ENCODE data around the gene KRTAP23-1. TPM values are rescaled to one million over a fixed set of nuclear protein-coding genes. Genes with fewer than 3 reads are reported as not detected.

KRTAP23-1 gene
- total RNA-seq, 3 donors from 2014 or later (not counting 1 experiment from before 2014, with no cell fraction given) = not detected

- intact Hi-C loops (cut with micrococcal nuclease) = no loop called here
- TF ChIP-seq CTCF (IDR thresholded peaks at IDR 0.05) = no peak
- no peak within 1 kb of the TSS for H3K27ac ChIP-seq (ENCODE audit: low read length)
- no peaks in the 10 kb centered on the region for H3K9me3 ChIP-seq (ENCODE audit: control insufficient read depth, insufficient read depth, low read length)
- no peak for DNase-seq
- H3K4me1 Mint-ChIP-seq = no peaks in the 10 kb centered on the region
- no peaks in the 10 kb centered on the region for H3K27me3 Mint-ChIP-seq (ENCODE audit: low read depth in 2 of 2)
- 95% methylated on average over 6 of the region's 6 CpGs for WGBS (ENCODE audit: insufficient coverage)
- ATAC-seq = no peak
- H3K4me1 ChIP-seq (ENCODE audit: control insufficient read depth, insufficient read depth, low read length) = no peaks in the 10 kb centered on the region
- H3K36me3 Mint-ChIP-seq = no peaks in the 10 kb centered on the region
- peaks cover 4 to 8% of the 10 kb centered on the region in 2 donors for H3K9me3 Mint-ChIP-seq
- no peak within 1 kb of the TSS for H3K4me3 ChIP-seq (ENCODE audit: low read length)
- H3K4me3 Mint-ChIP-seq = no peak within 1 kb of the TSS
- no peaks in the 10 kb centered on the region for H3K27me3 ChIP-seq (ENCODE audit: control insufficient read depth, insufficient read depth, low read length)
- no peak within 1 kb of the TSS for H3K27ac Mint-ChIP-seq
- no peaks in the 10 kb centered on the region for H3K36me3 ChIP-seq (ENCODE audit: control insufficient read depth, insufficient read depth, low read length)
Measured at GRCh38 chr21:30337276-30337744, 11.1 kb downstream of the KRTAP23-1 start, which contains the start of gene KRTAP27-1. TSS of gene KRTAP27-1 (minus strand) at chr21:30337694. CDS start at chr21:30337668, 26 bp downstream.

- H3K27me3 Mint-ChIP-seq (ENCODE audit: low read depth in 2 of 2) = no peaks in the 10 kb centered on the region
- H3K9me3 Mint-ChIP-seq = peaks cover 0 to 3% of the 10 kb centered on the region in 2 donors
- H3K4me3 Mint-ChIP-seq = no peak overlapping the region
- Histone ChIP-seq H3K9me3 (ENCODE audit: control insufficient read depth, insufficient read depth, low read length) (no peaks in the 10 kb centered on the region), H3K4me3 (ENCODE audit: low read length) (no peak overlapping the region), H3K27me3 (ENCODE audit: control insufficient read depth, insufficient read depth, low read length) (no peaks in the 10 kb centered on the region), H3K36me3 (ENCODE audit: control insufficient read depth, insufficient read depth, low read length) (no peaks in the 10 kb centered on the region), H3K4me1 (ENCODE audit: control insufficient read depth, insufficient read depth, low read length) (no peaks in the 10 kb centered on the region), H3K27ac (ENCODE audit: low read length) (no peak overlapping the region)
- H3K27ac Mint-ChIP-seq = no peak overlapping the region
- TF ChIP-seq CTCF (IDR thresholded peaks at IDR 0.05) = no peak
- WGBS (ENCODE audit: insufficient coverage) = 100% methylated on average over 1 of the region's 2 CpGs
- no peaks in the 10 kb centered on the region for H3K36me3 Mint-ChIP-seq
- intact Hi-C loops (cut with micrococcal nuclease) = no loop called here
- ATAC-seq (no peak), DNase-seq (no peak)
- no peaks in the 10 kb centered on the region for H3K4me1 Mint-ChIP-seq
Measured at GRCh38 chr21:30336596-30336995, 11.8 kb downstream of the KRTAP23-1 start.

GRCh38 chr21:30333736-30334135 lies 14.7 kb downstream of the KRTAP23-1 start:
- ATAC-seq (no peak), DNase-seq (no peak)
- Mint-ChIP-seq H3K27ac (no peak overlapping the region), H3K4me3 (no peak overlapping the region), H3K9me3 (no peaks in the 10 kb centered on the region), H3K36me3 (no peaks in the 10 kb centered on the region), H3K27me3 (ENCODE audit: low read depth in 2 of 2) (no peaks in the 10 kb centered on the region), H3K4me1 (no peaks in the 10 kb centered on the region)
- H3K36me3 ChIP-seq (ENCODE audit: control insufficient read depth, insufficient read depth, low read length) = no peaks in the 10 kb centered on the region
- H3K27me3 ChIP-seq (ENCODE audit: control insufficient read depth, insufficient read depth, low read length) = no peaks in the 10 kb centered on the region
- TF ChIP-seq CTCF (IDR thresholded peaks at IDR 0.05) = no peak
- intact Hi-C loops (cut with micrococcal nuclease) = no loop called here
- no peaks in the 10 kb centered on the region for H3K9me3 ChIP-seq (ENCODE audit: control insufficient read depth, insufficient read depth, low read length)
- no CpG with 5 or more reads among the region's 3 CpGs for WGBS (ENCODE audit: insufficient coverage)
- no peaks in the 10 kb centered on the region for H3K4me1 ChIP-seq (ENCODE audit: control insufficient read depth, insufficient read depth, low read length)
- no peak overlapping the region for H3K27ac ChIP-seq (ENCODE audit: low read length)
- H3K4me3 ChIP-seq (ENCODE audit: low read length) = no peak overlapping the region

GRCh38 chr21:30332681-30333080 lies 15.7 kb downstream of the KRTAP23-1 start:
- no peaks in the 10 kb centered on the region for H3K36me3 Mint-ChIP-seq
- intact Hi-C loops (cut with micrococcal nuclease) = no loop called here
- H3K27me3 Mint-ChIP-seq (ENCODE audit: low read depth in 2 of 2) = no peaks in the 10 kb centered on the region
- no peaks in the 10 kb centered on the region for H3K4me1 ChIP-seq (ENCODE audit: control insufficient read depth, insufficient read depth, low read length)
- no peak overlapping the region for H3K4me3 Mint-ChIP-seq
- TF ChIP-seq CTCF (IDR thresholded peaks at IDR 0.05) = no peak
- DNase-seq (no peak), ATAC-seq (no peak)
- H3K27ac Mint-ChIP-seq = no peak overlapping the region
- no peaks in the 10 kb centered on the region for H3K27me3 ChIP-seq (ENCODE audit: control insufficient read depth, insufficient read depth, low read length)
- peaks cover 3% of the 10 kb centered on the region for H3K9me3 ChIP-seq (ENCODE audit: control insufficient read depth, insufficient read depth, low read length)
- H3K27ac ChIP-seq (ENCODE audit: low read length) = no peak overlapping the region
- no peaks in the 10 kb centered on the region for H3K9me3 Mint-ChIP-seq
- H3K4me1 Mint-ChIP-seq = no peaks in the 10 kb centered on the region
- no peaks in the 10 kb centered on the region for H3K36me3 ChIP-seq (ENCODE audit: control insufficient read depth, insufficient read depth, low read length)
- no peak overlapping the region for H3K4me3 ChIP-seq (ENCODE audit: low read length)
- 95% methylated on average over 2 of the region's 2 CpGs for WGBS (ENCODE audit: insufficient coverage)
